NCI-H2171 treated with DMSO at 0.1 percent for 48 hours (cell line): ENCODE measurements around the gene SENP3.
A peak's percentile ranks its signal among the peaks of the same experiment; 100 is the strongest.

Experiments used
- DNase-seq: peaks from one replicate; lab custom pipeline; 2025; lab: John Stamatoyannopoulos, UW

SENP3 gene

DNA sequence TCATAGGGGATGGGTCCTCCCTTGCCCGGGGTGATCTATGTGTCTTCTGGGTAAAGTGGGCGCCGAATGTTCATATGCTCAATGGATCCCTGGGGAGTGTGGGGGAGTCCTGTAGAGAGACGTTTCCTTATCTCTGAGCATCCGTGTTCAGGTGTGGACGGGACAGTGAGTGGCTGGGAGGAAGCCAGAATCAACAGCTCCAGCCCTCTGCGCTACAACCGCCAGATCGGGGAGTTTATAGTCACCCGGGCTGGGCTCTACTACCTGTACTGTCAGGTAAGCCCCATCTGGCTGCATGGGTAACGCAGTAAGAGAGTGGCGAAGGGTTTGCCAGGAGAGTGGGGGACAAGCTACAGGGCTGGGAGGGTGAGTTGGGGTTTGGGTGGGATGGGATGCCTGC lies 5.1 kb upstream of the SENP3 start:
- no peak for DNase-seq

DNA sequence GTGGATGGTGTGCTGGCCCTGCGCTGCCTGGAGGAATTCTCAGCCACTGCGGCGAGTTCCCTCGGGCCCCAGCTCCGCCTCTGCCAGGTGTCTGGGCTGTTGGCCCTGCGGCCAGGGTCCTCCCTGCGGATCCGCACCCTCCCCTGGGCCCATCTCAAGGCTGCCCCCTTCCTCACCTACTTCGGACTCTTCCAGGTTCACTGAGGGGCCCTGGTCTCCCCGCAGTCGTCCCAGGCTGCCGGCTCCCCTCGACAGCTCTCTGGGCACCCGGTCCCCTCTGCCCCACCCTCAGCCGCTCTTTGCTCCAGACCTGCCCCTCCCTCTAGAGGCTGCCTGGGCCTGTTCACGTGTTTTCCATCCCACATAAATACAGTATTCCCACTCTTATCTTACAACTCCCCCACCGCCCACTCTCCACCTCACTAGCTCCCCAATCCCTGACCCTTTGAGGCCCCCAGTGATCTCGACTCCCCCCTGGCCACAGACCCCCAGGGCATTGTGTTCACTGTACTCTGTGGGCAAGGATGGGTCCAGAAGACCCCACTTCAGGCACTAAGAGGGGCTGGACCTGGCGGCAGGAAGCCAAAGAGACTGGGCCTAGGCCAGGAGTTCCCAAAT lies 4.5 kb upstream of the SENP3 start:
- no peak for DNase-seq

DNA sequence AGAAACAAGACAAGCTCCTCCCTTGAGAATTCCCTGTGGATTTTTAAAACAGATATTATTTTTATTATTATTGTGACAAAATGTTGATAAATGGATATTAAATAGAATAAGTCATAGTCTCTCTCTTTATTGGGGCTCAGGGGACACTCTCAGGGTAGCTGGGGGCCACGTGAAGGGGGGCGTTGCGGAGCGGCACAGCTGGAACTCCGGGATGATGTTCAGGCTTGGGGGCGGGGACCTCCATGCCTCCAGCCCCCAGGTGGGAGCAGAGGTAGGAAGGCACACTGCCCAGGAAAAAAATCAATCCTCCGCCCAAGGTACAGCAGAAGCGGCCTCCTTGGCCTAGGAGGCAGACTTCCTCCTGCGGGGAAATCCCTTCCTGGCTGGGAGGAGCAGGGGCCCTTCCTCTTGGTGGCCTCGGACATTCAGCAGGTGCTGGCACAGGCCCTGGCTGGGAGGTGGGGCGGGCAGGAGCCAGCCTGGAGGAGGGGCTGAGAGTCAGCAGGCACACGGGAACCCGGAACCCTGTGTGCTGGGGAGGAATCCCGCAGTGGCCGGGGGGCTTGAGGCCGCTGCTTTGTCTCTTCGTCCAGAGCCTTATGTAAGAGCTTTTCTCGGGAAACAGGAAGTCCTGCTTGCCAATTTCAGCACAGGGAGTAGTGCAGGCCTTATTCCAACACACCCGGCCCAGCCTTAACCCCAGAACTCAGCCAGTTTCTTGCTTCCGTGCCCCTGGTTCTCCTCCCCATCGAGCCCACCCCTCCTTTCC lies 3.8 kb upstream of the SENP3 start:
- DNase-seq = no peak

DNA sequence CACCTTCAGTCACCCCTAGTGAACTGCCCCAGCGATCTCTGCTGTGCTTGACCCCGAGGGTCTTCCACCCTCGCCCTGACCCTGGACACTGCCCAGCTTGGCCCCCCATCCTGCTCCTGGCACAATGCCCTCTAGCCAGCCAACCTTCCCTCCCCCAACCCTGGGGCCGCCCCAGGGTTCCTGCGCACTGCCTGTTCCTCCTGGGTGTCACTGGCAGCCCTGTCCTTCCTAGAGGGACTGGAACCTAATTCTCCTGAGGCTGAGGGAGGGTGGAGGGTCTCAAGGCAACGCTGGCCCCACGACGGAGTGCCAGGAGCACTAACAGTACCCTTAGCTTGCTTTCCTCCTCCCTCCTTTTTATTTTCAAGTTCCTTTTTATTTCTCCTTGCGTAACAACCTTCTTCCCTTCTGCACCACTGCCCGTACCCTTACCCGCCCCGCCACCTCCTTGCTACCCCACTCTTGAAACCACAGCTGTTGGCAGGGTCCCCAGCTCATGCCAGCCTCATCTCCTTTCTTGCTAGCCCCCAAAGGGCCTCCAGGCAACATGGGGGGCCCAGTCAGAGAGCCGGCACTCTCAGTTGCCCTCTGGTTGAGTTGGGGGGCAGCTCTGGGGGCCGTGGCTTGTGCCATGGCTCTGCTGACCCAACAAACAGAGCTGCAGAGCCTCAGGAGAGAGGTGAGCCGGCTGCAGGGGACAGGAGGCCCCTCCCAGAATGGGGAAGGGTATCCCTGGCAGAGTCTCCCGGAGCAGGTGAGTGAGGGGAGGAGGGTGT lies 3.0 kb upstream of the SENP3 start, which contains the start of gene TNFSF13:
Gene TNFSF13, plus strand, starts transcription at position 207 of the 776 bp plus-strand sequence. Its CDS starts 290 bp downstream, at position 497.
- no peak for DNase-seq

DNA sequence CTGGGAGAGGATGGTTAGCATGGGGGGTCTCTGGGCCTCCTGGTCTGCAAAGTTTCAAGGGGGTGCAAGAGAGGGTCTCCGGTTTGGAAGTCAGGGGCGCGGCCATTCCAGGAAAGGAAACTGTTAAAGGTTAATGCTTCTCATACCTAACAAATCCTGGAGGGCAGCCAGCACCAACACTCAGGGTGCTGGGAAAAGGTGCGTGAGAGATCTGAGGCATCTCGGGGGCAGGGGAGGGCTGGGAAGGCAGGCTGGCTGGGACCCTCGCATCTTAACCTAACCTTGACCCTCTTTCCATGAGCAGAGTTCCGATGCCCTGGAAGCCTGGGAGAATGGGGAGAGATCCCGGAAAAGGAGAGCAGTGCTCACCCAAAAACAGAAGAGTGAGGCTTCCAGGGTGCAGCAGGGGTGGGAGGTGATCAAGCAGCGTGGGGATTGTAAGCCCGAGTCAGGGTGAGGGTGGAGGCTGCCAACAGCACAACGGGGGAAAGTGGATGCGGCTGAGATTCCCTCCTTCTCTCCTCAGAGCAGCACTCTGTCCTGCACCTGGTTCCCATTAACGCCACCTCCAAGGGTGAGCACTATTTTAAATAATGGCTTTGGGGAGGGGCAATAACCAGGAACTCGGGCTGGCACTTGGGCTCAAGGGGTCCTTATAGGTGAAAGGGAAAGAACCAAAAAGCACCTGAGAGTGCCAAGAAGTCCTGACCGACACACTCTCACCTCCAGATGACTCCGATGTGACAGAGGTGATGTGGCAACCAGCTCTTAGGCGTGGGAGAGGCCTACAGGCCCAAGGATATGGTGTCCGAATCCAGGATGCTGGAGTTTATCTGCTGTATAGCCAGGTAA lies 2.2 kb upstream of the SENP3 start:
- DNase-seq = no peak

DNA sequence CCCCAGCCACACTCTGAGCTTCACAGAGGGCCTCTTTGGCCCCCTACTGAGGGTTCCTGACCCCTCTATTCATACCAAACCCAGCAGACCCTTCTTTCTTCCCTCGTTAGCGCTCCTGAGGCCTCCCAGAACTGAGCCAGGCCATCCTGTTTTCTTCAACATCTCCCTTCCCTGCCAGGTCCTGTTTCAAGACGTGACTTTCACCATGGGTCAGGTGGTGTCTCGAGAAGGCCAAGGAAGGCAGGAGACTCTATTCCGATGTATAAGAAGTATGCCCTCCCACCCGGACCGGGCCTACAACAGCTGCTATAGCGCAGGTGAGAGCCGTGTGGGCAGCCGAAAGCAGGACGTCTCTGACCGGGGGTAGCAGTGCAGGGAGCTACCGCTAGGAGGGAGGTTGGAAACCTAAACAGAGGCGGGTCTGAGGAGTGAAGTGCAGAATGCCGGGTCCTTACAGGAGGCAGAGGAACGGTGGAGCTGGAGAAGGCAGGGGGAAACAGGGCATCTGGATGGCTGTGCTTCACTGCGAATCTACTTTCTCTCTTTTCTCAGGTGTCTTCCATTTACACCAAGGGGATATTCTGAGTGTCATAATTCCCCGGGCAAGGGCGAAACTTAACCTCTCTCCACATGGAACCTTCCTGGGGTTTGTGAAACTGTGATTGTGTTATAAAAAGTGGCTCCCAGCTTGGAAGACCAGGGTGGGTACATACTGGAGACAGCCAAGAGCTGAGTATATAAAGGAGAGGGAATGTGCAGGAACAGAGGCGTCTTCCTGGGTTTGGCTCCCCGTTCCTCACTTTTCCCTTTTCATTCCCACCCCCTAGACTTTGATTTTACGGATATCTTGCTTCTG lies 1.3 kb upstream of the SENP3 start:
- DNase-seq = no peak

DNA sequence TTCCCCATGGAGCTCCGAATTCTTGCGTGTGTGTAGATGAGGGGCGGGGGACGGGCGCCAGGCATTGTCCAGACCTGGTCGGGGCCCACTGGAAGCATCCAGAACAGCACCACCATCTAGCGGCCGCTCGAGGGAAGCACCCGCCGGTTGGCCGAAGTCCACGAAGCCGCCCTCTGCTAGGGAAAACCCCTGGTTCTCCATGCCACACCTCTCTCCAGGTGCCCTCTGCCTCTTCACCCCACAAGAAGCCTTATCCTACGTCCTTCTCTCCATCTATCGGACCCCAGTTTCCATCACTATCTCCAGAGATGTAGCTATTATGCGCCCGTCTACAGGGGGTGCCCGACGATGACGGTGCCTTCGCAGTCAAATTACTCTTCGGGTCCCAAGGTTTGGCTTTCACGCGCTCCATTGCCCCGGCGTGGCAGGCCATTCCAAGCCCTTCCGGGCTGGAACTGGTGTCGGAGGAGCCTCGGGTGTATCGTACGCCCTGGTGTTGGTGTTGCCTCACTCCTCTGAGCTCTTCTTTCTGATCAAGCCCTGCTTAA lies 617 bp upstream of the SENP3 start:
- DNase-seq = peak; percentile 83

DNA sequence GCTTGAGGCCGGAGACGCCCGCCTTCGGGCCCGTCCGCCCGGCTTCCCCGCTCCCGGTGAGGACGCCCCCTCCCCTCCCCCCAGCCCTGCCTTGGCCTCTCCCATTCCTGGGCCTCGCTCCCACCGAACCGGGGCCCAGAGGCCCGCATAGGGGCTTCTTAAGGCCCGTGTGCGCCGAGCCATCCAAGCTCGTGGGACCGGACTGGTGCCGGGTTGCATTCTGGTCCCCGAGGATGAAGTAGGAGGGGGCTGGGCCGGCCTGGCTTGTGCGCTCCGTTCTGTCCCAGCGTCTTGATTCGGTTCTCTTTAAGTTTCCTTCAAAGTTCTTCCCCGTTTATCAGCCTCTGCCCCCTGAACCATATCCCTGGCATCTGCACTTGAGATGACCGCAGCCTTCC lies 488 bp downstream of the SENP3 start:
- no peak for DNase-seq

DNA sequence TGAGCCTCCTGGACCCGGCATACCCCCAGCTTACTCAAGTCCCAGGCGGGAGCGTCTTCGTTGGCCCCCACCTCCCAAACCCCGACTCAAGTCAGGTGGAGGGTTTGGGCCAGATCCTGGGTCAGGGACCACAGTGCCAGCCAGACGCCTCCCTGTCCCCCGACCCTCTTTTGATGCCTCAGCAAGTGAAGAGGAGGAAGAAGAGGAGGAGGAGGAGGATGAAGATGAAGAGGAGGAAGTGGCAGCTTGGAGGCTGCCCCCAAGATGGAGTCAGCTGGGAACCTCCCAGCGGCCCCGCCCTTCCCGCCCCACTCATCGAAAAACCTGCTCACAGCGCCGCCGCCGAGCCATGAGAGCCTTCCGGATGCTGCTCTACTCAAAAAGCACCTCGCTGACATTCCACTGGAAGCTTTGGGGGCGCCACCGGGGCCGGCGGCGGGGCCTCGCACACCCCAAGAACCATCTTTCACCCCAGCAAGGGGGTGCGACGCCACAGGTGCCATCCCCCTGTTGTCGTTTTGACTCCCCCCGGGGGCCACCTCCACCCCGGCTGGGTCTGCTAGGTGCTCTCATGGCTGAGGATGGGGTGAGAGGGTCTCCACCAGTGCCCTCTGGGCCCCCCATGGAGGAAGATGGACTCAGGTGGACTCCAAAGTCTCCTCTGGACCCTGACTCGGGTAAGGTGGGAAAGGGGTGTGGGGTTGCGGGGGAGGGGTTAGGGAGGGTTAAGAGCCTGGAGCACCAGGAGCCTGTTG lies 1.6 kb downstream of the SENP3 start:
- DNase-seq = no peak

DNA sequence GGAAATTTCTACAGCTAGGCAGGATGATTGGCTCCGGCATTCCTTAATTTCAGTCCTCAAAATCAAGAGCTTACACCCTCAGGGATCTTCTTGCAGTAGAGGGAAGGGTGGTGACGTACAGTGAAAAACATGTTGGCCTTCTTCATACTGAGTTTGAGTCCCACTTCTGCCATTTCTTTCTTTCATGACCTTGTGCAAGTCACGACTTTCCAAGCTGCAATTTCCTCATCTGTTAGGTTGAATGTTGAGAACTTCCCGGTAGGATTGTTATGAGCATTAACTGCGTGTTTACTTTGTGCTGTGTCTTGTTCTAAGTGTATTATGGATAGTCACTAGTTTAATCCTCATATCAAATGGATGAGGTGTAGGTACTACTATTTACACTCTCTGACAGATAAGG lies 7.9 kb downstream of the SENP3 start:
- no peak for DNase-seq

DNA sequence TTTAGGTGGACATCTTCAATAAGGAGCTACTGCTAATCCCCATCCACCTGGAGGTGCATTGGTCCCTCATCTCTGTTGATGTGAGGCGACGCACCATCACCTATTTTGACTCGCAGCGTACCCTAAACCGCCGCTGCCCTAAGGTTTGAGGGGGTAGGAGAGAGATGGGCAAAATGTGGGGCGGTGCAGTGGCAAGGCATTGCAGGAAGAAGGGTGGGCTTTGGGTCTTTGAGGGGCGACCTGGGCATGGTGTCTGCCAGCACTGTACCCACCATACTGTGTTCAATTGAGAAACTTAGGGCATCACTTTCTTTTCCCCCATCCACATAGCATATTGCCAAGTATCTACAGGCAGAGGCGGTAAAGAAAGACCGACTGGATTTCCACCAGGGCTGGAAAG lies 8.6 kb downstream of the SENP3 start:
- DNase-seq = no peak

DNA sequence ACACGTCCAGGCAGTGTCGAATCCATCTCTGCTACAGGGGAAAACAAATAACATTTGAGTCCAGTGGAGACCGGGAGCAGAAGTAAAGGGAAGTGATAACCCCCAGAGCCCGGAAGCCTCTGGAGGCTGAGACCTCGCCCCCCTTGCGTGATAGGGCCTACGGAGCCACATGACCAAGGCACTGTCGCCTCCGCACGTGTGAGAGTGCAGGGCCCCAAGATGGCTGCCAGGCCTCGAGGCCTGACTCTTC lies 10.5 kb downstream of the SENP3 start:
- no peak for DNase-seq

DNA sequence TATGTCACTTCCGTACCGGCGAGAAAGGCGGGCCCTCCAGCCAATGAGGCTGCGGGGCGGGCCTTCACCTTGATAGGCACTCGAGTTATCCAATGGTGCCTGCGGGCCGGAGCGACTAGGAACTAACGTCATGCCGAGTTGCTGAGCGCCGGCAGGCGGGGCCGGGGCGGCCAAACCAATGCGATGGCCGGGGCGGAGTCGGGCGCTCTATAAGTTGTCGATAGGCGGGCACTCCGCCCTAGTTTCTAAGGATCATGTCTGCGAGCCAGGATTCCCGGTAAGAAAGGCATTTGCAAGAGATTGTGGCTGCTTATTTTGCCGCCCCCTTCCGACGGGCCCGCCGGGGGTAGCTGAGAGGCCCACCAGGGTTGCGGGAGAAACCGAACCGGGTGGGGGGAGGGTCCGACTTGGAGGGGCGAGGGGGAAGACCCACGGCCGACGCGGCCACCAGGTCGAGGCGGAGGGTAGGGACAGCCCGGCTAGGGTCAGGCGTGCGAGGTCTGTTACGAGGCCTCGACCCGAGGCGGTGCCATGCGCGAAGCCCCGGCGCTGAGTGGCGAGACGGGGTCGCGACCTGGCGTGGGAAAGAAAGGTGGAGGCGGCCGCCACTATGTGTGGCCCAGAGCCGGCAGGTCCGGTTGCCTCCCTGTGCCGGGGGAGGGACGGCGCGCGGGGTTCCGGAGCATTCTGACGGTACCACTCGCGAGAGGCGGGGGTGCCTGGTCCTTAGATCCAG lies 11.0 kb downstream of the SENP3 start:
- peak; percentile 98 for DNase-seq

DNA sequence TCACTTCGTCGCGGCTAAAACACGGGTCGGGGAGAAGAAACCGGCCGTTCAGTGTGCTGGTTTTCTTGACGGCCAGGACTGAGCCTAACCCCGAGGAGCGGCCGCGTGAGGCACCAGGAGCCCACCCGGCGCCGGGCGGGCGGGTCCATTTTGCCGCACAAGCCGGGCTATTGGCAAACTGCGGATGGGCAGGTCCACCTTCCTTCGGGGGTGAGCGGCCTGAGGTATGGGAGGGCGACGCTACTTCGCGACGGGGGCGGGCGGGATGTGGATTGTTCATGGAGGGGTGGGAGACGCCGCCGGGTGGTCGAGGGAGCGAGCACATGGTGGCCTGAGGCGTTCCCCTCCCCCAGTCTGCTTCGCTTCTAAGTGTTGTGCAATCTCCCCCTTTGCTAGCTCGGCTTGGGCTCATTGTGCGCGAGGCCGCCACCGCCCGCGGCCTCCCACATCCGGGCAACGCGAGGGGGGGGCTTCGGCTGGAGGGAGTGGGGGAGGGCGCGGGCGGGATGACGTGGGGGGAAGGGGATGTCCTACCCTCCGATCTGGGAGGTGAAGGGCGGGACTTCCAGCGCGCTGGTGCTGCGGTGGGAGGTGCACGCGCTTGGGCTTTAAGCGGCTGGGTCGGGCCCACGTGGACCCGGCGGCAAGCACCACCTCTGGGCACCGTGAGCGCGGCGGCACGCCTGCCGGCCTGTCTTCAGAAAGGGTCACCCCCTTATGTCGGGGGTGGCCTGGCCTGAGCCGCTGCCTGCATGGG lies 11.8 kb downstream of the SENP3 start:
- peak; percentile 70 for DNase-seq

DNA sequence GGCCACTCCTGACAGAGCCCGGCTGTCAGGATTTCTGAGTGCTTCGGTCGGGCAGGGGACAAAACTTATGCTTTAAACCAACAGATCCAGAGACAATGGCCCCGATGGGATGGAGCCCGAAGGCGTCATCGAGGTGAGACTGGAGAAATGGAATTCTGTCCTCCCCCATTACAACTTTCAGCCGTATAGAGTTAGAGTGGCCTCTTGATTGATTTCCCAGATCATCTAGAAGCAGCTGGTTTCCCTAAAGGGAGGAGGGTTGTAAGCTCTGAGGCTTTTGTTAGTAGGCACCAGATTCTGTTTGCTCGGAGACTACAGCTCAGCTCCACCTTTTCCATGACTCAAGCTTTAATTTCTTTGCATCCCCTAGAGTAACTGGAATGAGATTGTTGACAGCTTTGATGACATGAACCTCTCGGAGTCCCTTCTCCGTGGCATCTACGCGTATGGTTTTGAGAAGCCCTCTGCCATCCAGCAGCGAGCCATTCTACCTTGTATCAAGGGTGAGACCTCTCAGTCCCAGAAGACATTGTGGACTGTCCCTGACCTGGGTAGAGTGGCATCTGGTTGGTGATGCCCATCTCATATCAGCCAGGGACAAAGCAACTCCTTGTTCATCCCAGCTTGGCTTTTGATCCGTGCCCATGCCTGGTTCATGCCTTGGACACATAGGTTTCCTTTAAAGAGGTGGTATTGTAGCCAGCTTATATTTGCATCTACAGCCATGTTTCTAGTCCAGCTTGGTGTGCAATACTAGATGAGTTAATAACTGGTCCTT lies 12.6 kb downstream of the SENP3 start:
- no peak for DNase-seq

DNA sequence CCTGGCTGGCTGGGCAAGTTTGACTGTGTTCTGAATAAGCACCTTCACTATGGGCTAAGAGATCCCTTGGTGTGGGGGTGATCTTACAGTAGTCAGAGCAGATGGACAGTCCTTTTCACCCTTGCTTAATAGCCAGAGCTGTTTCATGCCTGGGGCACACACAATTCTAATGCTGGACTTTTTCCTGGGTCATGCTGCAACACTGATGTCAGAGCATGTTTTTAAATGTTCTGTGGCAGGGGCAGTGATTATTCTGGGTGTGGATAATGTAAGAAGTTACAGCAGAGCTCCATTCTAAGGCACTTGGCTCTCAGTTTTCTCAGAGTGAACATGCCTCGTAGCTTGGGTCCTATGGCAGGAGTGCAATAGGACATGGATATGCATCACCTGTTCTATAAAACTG lies 13.8 kb downstream of the SENP3 start:
- no peak for DNase-seq

DNA sequence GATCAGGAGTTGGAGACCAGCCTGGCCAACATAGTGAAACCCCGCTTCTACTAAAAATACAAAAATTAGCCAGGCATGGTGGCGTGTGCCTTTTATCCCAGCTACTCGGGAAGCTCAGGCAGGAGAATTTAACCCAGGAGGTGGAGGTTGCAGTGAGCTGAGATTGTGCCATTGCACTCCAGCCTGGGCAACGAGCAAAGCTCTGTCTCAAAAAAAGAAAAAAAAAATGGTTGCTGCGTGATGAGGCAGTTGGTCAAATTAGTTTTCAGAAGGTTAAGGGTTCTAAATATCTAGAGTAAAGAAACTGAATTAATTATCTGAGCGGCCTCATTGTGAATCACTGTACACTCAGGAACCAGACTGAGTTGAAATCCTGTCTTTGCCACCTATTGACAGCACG lies 14.2 kb downstream of the SENP3 start:
- DNase-seq = no peak

DNA sequence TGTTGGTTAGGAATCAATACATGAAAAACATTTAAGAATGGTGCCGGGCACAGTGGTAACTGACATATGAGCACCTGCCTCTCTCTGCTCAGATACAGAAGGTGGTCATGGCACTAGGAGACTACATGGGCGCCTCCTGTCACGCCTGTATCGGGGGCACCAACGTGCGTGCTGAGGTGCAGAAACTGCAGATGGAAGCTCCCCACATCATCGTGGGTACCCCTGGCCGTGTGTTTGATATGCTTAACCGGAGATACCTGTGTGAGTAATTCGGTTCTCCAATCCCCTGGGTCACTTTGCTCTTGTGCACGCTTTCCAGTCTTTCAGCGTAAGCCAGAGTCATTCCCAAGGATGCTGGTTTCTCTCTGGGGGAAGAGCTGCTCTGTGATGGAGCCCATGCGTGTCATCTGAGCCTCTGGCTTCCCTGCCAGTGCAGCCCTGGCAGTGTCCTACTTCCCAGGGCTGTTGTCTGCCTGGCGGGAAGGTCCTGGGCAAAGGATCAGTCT lies 14.8 kb downstream of the SENP3 start:
- DNase-seq = no peak
